Erythroblast (primary cell): ENCODE results near the gene TMEM131.

Source experiments
- GATA1 ChIP-seq: IDR thresholded peaks from 2 replicates; pipeline ENCODE4 v1.6.1; 2011; ENCODE audit warnings: low read depth, mild to moderate bottlenecking, control low read depth, low read length, moderate library complexity
- POLR2A ChIP-seq: IDR thresholded peaks from 2 replicates; pipeline ENCODE4 v1.6.1; 2011; ENCODE audit warnings: mild to moderate bottlenecking, low read length

DNA sequence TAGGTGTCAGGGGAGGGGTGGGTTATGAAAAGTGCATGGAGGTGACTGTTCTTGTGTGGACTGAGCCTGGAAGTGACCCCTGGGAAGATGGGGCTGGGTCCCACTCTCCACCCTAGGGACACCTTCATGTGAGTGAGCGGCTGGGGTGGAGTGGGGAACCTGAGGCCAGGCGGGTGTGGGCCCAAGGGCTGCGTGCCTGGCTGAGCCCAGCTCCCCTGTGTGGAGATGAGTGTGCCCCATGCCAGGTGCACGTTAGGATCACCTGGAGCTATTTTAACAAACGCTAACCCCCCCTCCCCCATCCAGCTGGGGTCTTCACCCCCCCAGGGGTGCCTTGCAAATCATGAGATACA, 255.9 kb downstream of the TMEM131 start:
- TF ChIP-seq POLR2A: no peak
- no peak for TF ChIP-seq GATA1
